ENCODE data around the gene AGBL4.

Gene AGBL4

GRCh38 chr1:49183489-49183888 lies 840.3 kb downstream of the AGBL4 start:
- H4K20me1 ChIP-seq (ENCODE audit: insufficient read depth, low read length) = no peaks in the 10 kb centered on the region
- H3F3A ChIP-seq (ENCODE audit: insufficient read depth, low read length) = no peaks in the 10 kb centered on the region
- no peaks in the 10 kb centered on the region for H3K27me3 ChIP-seq (ENCODE audit: insufficient read depth, low read length)
- H3K9me3 ChIP-seq (ENCODE audit: low read length) = no peaks in the 10 kb centered on the region
- H3K27ac ChIP-seq (ENCODE audit: low read depth, low read length, poor library complexity, severe bottlenecking) = no peak overlapping the region
- no peaks in the 10 kb centered on the region for H3K9me2 ChIP-seq (ENCODE audit: low read depth, low read length)
- no peak overlapping the region for H3K4me3 ChIP-seq (ENCODE audit: low read depth, low read length, poor library complexity, severe bottlenecking)
- H3K36me3 ChIP-seq (ENCODE audit: insufficient read depth, low read length) = no peaks in the 10 kb centered on the region
- H3K4me1 ChIP-seq (ENCODE audit: insufficient read depth, low read length, severe bottlenecking) = no peaks in the 10 kb centered on the region
- TF ChIP-seq EZH2 (IDR thresholded peaks at IDR 0.05; ENCODE audit: borderline replicate concordance, low read length) = no peak
- no peak for TF ChIP-seq CTCF (IDR thresholded peaks at IDR 0.05; ENCODE audit: low read length)
- no peak overlapping the region for H3K9ac ChIP-seq (ENCODE audit: low read length)
- no peak overlapping the region for H2AFZ ChIP-seq (ENCODE audit: low read length)
- no peak overlapping the region for H3K4me2 ChIP-seq (ENCODE audit: low read length)
- H3K79me2 ChIP-seq (ENCODE audit: insufficient read depth, low read length) = no peaks in the 10 kb centered on the region

GRCh38 chr1:49181033-49181432 lies 842.7 kb downstream of the AGBL4 start:
- Histone ChIP-seq H3K27me3 (ENCODE audit: insufficient read depth, low read length) (no peaks in the 10 kb centered on the region), H3K4me2 (ENCODE audit: low read length) (no peak overlapping the region), H3K79me2 (ENCODE audit: insufficient read depth, low read length) (no peaks in the 10 kb centered on the region), H3K36me3 (ENCODE audit: insufficient read depth, low read length) (no peaks in the 10 kb centered on the region), H3K27ac (ENCODE audit: low read depth, low read length, poor library complexity, severe bottlenecking) (no peak overlapping the region), H3K9me2 (ENCODE audit: low read depth, low read length) (no peaks in the 10 kb centered on the region), H3F3A (ENCODE audit: insufficient read depth, low read length) (no peaks in the 10 kb centered on the region), H2AFZ (ENCODE audit: low read length) (no peak overlapping the region), H4K20me1 (ENCODE audit: insufficient read depth, low read length) (no peaks in the 10 kb centered on the region), H3K9me3 (ENCODE audit: low read length) (no peaks in the 10 kb centered on the region), H3K9ac (ENCODE audit: low read length) (no peak overlapping the region), H3K4me1 (ENCODE audit: insufficient read depth, low read length, severe bottlenecking) (no peaks in the 10 kb centered on the region), H3K4me3 (ENCODE audit: low read depth, low read length, poor library complexity, severe bottlenecking) (no peak overlapping the region)
- no peak for TF ChIP-seq EZH2 (IDR thresholded peaks at IDR 0.05; ENCODE audit: borderline replicate concordance, low read length)
- TF ChIP-seq CTCF (IDR thresholded peaks at IDR 0.05; ENCODE audit: low read length) = no peak

- no peaks in the 10 kb centered on the region for H3K36me3 ChIP-seq (ENCODE audit: insufficient read depth, low read length)
- H3F3A ChIP-seq (ENCODE audit: insufficient read depth, low read length) = no peaks in the 10 kb centered on the region
- no peaks in the 10 kb centered on the region for H3K9me3 ChIP-seq (ENCODE audit: low read length)
- no peaks in the 10 kb centered on the region for H3K4me1 ChIP-seq (ENCODE audit: insufficient read depth, low read length, severe bottlenecking)
- H2AFZ ChIP-seq (ENCODE audit: low read length) = no peak overlapping the region
- H3K4me2 ChIP-seq (ENCODE audit: low read length) = no peak overlapping the region
- no peak overlapping the region for H3K9ac ChIP-seq (ENCODE audit: low read length)
- no peak for TF ChIP-seq EZH2 (IDR thresholded peaks at IDR 0.05; ENCODE audit: borderline replicate concordance, low read length)
- TF ChIP-seq CTCF (IDR thresholded peaks at IDR 0.05; ENCODE audit: low read length) = no peak
- H3K27me3 ChIP-seq (ENCODE audit: insufficient read depth, low read length) = no peaks in the 10 kb centered on the region
- no peaks in the 10 kb centered on the region for H3K9me2 ChIP-seq (ENCODE audit: low read depth, low read length)
- H3K79me2 ChIP-seq (ENCODE audit: insufficient read depth, low read length) = no peaks in the 10 kb centered on the region
- no peak overlapping the region for H3K27ac ChIP-seq (ENCODE audit: low read depth, low read length, poor library complexity, severe bottlenecking)
- H3K4me3 ChIP-seq (ENCODE audit: low read depth, low read length, poor library complexity, severe bottlenecking) = no peak overlapping the region
- H4K20me1 ChIP-seq (ENCODE audit: insufficient read depth, low read length) = no peaks in the 10 kb centered on the region
Observed at GRCh38 chr1:49171941-49172593, 851.7 kb downstream of the AGBL4 start.

Measured in OCI-LY1 (cell line).